MCF 10A (cell line): ENCODE data around the gene ABHD2. TPM values are rescaled to one million over a fixed set of nuclear protein-coding genes. Genes with fewer than 3 reads are reported as not detected.
"Not testable (repeated sequence)": the region's sequence is repeated elsewhere in the genome, so short reads cannot be mapped to it uniquely, and the experiment has no call there.

Source experiments
- BruUV-seq: library from RNA; stranded (reverse); fragments of 400-500 nt; replicated peaks from 2 replicates; lab custom pipeline; 2021; lab: Mats Ljungman, UMichigan
- CTCF ChIA-PET: fragments of 300-600 bp; sonication (Branson Sonifier 250); formaldehyde crosslinking; extraction: SDS; loops from one replicate; lab custom pipeline; 2021; ENCODE audit warnings: antibody characterized with exemption, inconsistent platforms; lab: Yijun Ruan, JAX
- POLR2A ChIA-PET: fragments of 300-600, 350-650 bp; sonication (Branson Sonifier 250); formaldehyde crosslinking; extraction: SDS; loops from one replicate; lab custom pipeline; 2020; ENCODE audit warnings: antibody characterized with exemption, inconsistent platforms; lab: Yijun Ruan, JAX
- DNase-seq: peaks from one replicate; pipeline ENCODE4 v3.0.0-alpha.2; 2018; ENCODE audit not compliant: unreplicated experiment
- H3K27ac Mint-ChIP-seq: one replicate; pipeline ENCODE4 v1.8.0; 2022; ENCODE audit warnings: mild to moderate bottlenecking, low read depth, mixed read lengths; ENCODE audit not compliant: unreplicated experiment
- H3K27me3 Mint-ChIP-seq: one replicate; pipeline ENCODE4 v1.8.0; 2022; ENCODE audit warnings: mixed read lengths; ENCODE audit not compliant: insufficient read depth, unreplicated experiment
- H3K36me3 Mint-ChIP-seq: one replicate; pipeline ENCODE4 v1.8.0; 2022; ENCODE audit warnings: mild to moderate bottlenecking, moderate library complexity, mixed read lengths; ENCODE audit not compliant: insufficient read depth, unreplicated experiment
- H3K4me1 Mint-ChIP-seq: one replicate; pipeline ENCODE4 v1.8.0; 2022; ENCODE audit warnings: mixed read lengths; ENCODE audit not compliant: insufficient read depth, unreplicated experiment
- H3K4me3 Mint-ChIP-seq: one replicate; pipeline ENCODE4 v1.8.0; 2022; ENCODE audit warnings: mild to moderate bottlenecking, moderate library complexity, mixed read lengths; ENCODE audit not compliant: unreplicated experiment
- H3K9me3 Mint-ChIP-seq: one replicate; pipeline ENCODE4 v1.8.0; 2022; ENCODE audit warnings: mixed read lengths; ENCODE audit not compliant: unreplicated experiment
- intact Hi-C: fragments of 100-400 bp; cut with micrococcal nuclease; formaldehyde crosslinking; loops from 2 replicates; pipeline ENCODE4 v1.14.1; 2022
- total RNA-seq: library from RNA; stranded (reverse); gene quantifications from 2 replicates; pipeline ENCODE4 v1.2.3, GENCODE V29; 2022
- TF ChIP-seq, protein P1 (sequence below): fragments of 200-600 bp; IDR thresholded peaks from one replicate; pipeline ENCODE4 v1.8.0; 2022; ENCODE audit warnings: antibody characterized with exemption, mild to moderate bottlenecking; ENCODE audit not compliant: unreplicated experiment

ABHD2 gene
- total RNA-seq, 1 experiment from 2014 or later: 47.7 TPM

DNA sequence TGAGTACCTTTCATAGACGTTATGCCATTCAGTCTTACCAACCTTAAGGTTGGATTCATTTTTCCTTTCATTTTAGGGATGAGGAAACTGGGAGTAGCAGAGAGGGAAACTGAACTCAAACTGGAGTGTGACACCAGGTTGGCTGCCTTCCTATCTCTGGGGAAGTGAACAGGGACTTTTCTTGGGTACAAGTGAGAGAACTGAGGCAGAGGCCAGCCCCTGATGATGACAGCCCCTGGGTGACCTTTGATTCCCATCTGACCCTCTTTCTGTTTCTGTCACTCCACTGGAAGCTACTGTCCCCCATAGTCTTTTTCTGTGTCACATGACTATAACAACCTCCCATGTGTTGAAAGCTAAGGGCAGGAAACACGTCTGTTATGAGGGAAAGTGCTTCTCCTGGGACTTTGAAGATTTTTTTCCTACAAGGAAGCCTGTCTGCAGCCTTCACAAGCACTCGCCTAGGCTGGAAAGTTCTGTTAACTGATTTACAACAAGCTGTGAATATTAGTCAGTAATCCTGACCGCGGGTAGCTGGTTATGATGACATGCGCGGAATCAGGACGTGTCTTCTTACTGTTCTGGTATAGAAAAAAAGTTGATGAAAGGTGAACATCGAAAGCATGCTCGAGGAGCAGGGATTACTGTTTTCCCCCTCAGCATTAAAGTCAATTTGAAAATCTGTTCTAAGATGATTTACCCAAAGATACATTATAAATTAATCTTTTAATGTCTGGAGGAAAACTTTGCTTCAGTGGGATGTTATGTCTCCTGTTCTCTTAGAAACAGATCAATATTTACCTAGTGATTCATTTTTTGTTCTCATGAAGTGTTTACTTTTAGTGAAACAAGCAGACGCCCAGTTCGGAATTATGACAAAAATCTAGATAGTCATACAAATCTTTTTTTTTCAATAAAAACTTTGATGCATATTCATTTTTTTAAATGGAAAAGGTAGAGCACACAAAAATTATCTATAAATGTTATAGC lies 31.5 kb downstream of the ABHD2 start:
- no peaks in the 10 kb centered on the region for H3K9me3 Mint-ChIP-seq
- no peak overlapping the region for H3K4me3 Mint-ChIP-seq
- no peaks in the 10 kb centered on the region for H3K27me3 Mint-ChIP-seq
- H3K36me3 Mint-ChIP-seq: peaks cover 18% of the 10 kb centered on the region
- peak overlapping the region; percentile 91 for H3K27ac Mint-ChIP-seq
- TSS peak; percentile 40 for BruUV-seq
- DNase-seq: peak; percentile 66
- ChIA-PET POLR2A (interaction anchor here (0.6 to 7.8 kb wide), 11 partner anchors 11 to 505 kb away, joined by 3 to 121 read pairs (median 5); partner anchors contain the start of gene ABHD2), CTCF (interaction anchor here (0.6 to 2.3 kb wide), 8 partner anchors 10 to 220 kb away, joined by 3 to 11 read pairs (median 6); partner anchors contain the start of gene ABHD2)
- H3K4me1 Mint-ChIP-seq: peaks cover 47% of the 10 kb centered on the region
- intact Hi-C loops: loop anchor here (2.0 kb wide), 1 partner anchor 19 kb away; no protein-coding TSS in a partner anchor
- TF ChIP-seq, protein P1, sequence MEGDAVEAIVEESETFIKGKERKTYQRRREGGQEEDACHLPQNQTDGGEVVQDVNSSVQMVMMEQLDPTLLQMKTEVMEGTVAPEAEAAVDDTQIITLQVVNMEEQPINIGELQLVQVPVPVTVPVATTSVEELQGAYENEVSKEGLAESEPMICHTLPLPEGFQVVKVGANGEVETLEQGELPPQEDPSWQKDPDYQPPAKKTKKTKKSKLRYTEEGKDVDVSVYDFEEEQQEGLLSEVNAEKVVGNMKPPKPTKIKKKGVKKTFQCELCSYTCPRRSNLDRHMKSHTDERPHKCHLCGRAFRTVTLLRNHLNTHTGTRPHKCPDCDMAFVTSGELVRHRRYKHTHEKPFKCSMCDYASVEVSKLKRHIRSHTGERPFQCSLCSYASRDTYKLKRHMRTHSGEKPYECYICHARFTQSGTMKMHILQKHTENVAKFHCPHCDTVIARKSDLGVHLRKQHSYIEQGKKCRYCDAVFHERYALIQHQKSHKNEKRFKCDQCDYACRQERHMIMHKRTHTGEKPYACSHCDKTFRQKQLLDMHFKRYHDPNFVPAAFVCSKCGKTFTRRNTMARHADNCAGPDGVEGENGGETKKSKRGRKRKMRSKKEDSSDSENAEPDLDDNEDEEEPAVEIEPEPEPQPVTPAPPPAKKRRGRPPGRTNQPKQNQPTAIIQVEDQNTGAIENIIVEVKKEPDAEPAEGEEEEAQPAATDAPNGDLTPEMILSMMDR: no peak

DNA sequence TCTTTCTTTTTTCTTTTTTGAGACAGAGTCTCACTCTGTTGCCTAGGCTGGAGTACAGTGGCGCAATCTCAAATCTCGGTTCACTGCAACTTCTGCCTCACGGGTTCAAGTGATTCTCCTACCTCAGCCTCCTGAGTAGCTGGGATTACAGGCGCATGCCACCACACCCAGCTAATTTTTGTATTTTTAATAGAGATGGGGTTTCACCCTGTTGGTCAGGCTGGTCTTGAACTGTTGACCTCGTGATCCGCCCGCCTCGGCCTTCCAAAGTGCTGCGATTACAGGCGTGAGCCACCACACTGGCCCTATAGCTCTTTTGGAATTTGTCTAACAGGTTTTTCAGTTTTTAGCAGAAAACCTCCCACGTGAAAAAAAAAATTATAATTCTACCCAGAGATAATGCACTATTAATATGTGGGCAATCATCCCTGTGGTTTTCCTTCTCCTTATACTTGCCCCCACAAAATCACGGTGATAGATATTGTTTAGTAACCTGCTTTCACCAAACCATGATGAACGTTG lies 32.3 kb downstream of the ABHD2 start:
- not testable (repeated sequence) for H3K4me3 Mint-ChIP-seq
- POLR2A ChIA-PET: interaction anchor here (0.6 to 7.8 kb wide), 15 partner anchors 9 to 457 kb away, joined by 3 to 121 read pairs (median 4); partner anchors contain the start of gene ABHD2

DNA sequence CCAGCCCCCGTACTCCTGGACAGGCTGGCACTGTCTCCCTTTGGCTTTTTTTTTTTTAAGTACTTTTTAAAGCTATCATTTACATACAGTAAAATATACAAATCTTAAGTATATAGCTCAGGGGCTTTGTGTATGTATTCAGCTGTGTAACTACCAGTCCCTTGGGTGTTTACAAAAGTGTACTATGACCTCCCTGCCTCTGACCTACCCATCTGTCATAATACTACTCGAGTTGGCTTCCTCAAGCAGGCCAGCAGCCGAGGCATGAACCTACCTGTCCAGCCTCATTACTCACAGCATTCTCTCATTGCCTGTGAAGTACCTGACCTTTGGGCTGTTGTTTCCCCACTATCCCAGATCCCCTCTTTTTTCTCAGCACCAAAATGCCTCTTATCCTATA lies 33.2 kb downstream of the ABHD2 start:
- H3K27ac Mint-ChIP-seq: peak overlapping the region; percentile 91
- peak; percentile 71 for DNase-seq
- TF ChIP-seq, protein P1: no peak
- H3K4me3 Mint-ChIP-seq: no peak overlapping the region
- H3K9me3 Mint-ChIP-seq: no peaks in the 10 kb centered on the region
- ChIA-PET CTCF (interaction anchor here (0.7 to 2.3 kb wide), 9 partner anchors 8 to 216 kb away, joined by 3 to 11 read pairs (median 5); partner anchors contain the start of gene ABHD2), POLR2A (interaction anchor here (0.6 to 7.8 kb wide), 11 partner anchors 14 to 193 kb away, joined by 3 to 121 read pairs (median 5); partner anchors contain the start of gene ABHD2)
- no peaks in the 10 kb centered on the region for H3K27me3 Mint-ChIP-seq
- BruUV-seq: no TSS peak
- peaks cover 22% of the 10 kb centered on the region for H3K36me3 Mint-ChIP-seq
- H3K4me1 Mint-ChIP-seq: peaks cover 41% of the 10 kb centered on the region
- intact Hi-C loops: loop anchor here (2.0 kb wide), 1 partner anchor 21 kb away; no protein-coding TSS in a partner anchor

More for the DNA sequence above, 32.3 kb downstream of the ABHD2 start:
- not testable (repeated sequence) for BruUV-seq, H3K9me3 Mint-ChIP-seq, DNase-seq, H3K27me3 Mint-ChIP-seq
- Mint-ChIP-seq H3K27ac (peak overlapping the region; percentile 91), H3K4me1 (peaks cover 41% of the 10 kb centered on the region), H3K36me3 (peaks cover 14% of the 10 kb centered on the region)
- intact Hi-C loops: loop anchor here (2.0 kb wide), 1 partner anchor 20 kb away; no protein-coding TSS in a partner anchor
- CTCF ChIA-PET: interaction anchor here (0.6 to 2.3 kb wide), 9 partner anchors 9 to 215 kb away, joined by 3 to 11 read pairs (median 6); partner anchors contain the start of gene ABHD2

DNA sequence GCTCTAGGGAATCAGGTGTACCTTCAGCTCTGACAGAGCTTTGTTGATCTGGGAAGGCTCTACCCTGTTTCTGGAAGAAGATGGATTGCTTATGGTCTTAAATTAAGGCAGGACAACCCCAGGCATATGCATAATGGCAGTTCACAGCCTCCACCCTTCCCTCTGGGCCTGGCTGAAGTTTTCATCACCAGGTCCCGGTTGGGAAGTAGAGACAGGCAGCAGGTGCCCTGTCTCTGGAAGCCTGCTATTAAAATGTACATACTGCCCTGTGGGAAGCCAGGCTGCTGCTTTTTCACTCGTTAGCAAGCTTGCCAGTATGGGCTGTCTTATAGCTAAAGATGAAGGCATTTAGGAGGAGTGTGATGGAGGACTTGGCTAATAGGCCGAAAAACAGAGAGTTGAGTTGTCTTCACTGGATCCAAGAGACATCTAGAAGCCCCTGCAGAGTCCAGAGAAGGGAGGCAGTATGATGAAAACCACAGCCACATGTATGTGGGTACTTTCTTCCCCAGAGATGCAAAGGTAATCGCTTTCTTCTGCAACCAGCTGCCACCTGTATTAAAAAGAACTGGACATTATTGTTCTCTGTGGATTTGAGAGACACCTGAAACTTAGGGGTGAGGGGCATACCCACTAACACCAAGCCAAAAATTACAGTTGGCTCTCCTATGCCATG lies 34.4 kb downstream of the ABHD2 start:
- Mint-ChIP-seq H3K27ac (peak overlapping the region; percentile 91), H3K27me3 (no peaks in the 10 kb centered on the region), H3K4me1 (peaks cover 37% of the 10 kb centered on the region), H3K36me3 (peaks cover 15% of the 10 kb centered on the region), H3K9me3 (no peaks in the 10 kb centered on the region), H3K4me3 (no peak overlapping the region)
- POLR2A ChIA-PET: interaction anchor here (1.2 to 7.8 kb wide), 5 partner anchors 18 to 45 kb away, joined by 3 to 121 read pairs (median 12); partner anchors contain the start of gene ABHD2
- no peak for DNase-seq
- intact Hi-C loops: no loop called here
- CTCF ChIA-PET: interaction anchor here (0.5 to 1.8 kb wide), 12 partner anchors 24 to 481 kb away, joined by 3 to 15 read pairs (median 4); partner anchors contain the start of gene ABHD2
- TF ChIP-seq, protein P1: no peak
- BruUV-seq: no TSS peak
